Choroid plexus epithelial cell (primary cell): Measurements from ENCODE around the gene HYAL2.

Experiments used
- DNase-seq: peaks from one replicate; pipeline ENCODE4 v3.0.0-alpha.2; 2010; ENCODE audit warnings: low read depth
- H3K4me3 ChIP-seq: 2 replicates; pipeline ENCODE4 v1.5.1; 2011; ENCODE audit warnings: low read depth, mild to moderate bottlenecking, control low read depth, low read length, moderate library complexity
- TF ChIP-seq, protein P1 (sequence below): conservative IDR thresholded peaks from 2 replicates; pipeline ENCODE4 v1.5.1; 2011; ENCODE audit warnings: low read depth, mild to moderate bottlenecking, control low read depth, inconsistent platforms, low read length, moderate library complexity

Gene HYAL2

DNA sequence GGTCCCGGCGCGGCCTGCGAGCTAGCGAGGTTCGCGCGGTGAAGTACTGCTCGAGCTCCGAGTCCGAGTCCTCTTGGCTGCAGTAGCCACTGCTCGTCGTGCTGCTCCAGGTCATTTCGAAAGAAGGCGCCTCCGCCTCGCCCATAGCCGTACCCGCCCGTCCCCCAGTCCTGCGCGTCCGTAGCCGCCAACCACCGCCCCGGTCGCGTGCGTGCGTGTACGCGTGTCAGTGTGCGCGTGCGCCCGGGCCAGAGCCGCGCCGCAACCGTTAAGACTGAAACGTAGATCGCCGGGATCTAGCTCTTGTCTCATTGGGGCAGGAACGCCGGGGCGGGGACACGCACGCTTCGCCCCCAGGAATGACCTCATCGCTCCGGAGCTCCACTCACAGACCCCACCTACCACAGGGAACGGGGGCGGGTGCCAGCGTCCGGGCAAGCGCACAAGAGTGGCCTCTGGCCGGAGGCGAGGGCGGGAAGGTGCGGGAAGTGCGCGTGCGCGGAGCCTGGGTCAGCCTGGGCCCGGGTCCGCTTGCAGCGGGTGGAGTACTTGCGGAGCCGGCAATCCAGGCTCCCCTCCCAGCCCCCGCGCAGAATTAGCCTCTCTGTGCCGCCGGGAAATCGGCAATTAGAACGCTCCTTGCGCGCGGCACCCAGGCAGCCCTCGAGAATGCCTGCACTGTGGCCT is 14.8 kb upstream of the HYAL2 start:
- DNase-seq, result peak; percentile 100
- TF ChIP-seq, protein P1, sequence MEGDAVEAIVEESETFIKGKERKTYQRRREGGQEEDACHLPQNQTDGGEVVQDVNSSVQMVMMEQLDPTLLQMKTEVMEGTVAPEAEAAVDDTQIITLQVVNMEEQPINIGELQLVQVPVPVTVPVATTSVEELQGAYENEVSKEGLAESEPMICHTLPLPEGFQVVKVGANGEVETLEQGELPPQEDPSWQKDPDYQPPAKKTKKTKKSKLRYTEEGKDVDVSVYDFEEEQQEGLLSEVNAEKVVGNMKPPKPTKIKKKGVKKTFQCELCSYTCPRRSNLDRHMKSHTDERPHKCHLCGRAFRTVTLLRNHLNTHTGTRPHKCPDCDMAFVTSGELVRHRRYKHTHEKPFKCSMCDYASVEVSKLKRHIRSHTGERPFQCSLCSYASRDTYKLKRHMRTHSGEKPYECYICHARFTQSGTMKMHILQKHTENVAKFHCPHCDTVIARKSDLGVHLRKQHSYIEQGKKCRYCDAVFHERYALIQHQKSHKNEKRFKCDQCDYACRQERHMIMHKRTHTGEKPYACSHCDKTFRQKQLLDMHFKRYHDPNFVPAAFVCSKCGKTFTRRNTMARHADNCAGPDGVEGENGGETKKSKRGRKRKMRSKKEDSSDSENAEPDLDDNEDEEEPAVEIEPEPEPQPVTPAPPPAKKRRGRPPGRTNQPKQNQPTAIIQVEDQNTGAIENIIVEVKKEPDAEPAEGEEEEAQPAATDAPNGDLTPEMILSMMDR, result no peak
- H3K4me3 ChIP-seq, result peak overlapping the region; percentile 87

DNA sequence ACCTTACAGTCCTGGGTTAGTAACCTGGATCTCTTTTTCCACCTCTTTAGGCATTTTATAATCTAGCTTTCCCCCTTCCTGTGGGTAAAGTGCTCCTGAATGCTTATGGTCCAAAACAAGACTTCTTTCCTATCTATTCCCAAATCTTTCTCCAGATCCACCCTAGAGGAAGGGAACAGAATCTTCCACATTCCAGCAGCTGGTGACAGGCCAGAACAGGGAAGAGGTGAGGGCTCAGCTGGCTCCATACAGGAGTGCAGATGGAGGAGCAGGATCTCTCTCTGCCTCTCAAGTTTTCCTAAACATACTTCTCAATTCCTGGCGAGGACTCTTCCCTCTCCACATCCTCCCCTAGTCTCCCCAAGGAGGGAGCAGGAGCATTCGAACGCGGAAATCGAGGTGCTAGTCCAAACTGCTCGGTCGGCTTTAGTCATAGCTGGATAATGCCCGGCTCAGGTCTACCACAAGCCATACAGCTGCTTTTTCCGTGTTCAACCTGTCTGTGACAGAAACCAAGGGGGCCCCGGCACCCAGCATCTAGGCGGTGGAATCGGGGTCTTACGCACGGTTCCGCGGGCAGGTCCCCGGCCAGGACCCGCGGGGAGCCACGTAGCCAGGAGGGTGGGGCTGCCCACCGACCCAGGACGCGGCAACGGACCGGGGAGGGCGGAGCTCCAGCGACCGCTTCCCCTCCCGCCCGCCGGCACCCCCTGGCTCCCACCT is 14.1 kb upstream of the HYAL2 start:
- DNase-seq, result peak; percentile 44
- TF ChIP-seq, protein P1, result no peak
- peak overlapping the region; percentile 87 for H3K4me3 ChIP-seq

DNA sequence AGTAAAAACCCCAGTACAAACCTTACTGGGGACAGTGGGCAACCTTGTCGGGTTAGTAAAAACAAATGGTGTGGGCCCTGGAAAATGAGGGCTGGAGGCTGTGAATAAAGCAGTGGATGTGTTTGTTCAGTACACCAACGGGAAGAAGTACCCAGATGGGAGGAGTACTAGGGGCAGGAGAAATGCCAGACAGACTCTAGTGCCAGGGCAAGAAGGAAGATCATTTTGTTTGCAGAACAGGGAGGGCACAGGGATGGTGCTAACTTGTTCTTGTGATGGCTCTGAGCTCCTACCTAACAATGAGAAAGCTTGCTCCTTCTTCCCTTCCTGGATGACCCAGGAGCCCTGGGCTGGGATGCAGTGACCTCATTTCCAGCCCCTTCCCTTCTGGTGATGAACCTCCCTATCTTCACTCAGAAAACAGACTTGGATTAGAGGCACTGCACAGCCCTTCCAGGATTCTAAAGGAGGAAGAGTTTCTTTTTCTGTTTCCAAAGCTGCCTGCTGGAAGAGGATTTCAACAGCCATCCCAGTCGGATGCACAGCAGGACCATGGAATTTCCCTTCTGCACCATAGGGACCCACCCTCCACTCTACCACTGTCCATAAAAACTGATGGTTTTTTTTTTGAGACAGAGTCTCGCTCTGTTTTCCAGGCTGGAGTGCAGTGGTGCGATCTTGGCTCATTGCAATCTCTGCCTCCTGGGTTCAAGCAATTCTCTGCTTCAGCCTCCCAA is 12.0 kb upstream of the HYAL2 start:
- no peak overlapping the region for H3K4me3 ChIP-seq
- TF ChIP-seq, protein P1, result no peak
- DNase-seq, result no peak

DNA sequence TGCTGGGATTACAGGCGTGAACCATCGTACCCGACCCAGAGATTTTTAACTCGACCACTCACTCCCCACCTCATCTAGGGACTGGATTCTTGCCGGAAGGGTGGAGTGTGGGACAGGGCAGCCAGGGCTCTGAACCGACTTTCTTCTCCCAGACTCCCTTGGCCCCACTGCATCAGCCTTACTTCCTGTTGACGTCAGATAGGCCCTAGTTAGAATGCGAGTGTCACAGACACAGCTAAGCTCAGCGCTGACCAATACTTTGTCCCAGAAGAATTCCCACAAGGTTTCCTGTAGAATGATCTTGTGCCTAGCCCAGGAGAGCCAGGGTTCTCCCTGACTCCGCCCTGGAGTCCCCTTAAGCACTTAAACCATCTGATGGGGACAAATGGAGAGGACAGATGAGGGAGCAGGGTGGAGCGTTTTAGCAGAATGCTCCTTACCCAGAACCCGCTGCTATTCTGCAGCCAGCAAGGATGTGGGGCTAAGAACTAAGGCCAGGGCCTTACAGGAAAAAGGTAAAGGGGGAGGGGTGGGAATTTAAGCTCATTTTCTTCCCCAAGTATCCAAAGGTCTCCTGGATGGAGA is 11.3 kb upstream of the HYAL2 start:
- TF ChIP-seq, protein P1, result no peak
- no peak overlapping the region for H3K4me3 ChIP-seq
- DNase-seq, result peak; percentile 86

DNA sequence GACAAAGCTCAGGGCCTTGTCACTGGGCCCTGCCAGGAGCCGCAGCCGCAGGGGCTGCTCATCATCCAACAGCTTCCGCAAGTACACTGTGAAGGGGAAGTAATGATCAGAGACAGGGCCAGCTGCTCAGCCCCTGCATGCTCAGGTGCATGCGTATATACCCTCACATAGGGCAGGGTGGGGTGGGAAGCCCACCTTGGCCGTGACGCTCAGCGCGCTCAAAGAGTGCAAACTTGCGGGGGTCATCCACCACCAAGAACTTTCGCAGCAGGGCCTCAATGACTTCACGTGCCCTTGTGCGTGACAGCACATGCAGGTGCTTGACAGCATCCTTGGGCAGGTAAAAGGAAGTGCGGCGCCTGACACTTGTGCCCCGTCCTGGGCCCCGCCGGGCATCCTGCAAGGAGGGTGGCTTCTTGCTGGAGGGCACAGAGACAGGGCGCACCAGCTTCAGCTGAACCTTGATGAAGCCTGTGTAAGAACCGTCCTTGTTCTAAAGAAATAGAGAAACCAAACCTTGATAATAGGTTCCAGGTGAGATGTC is 8.9 kb upstream of the HYAL2 start:
- TF ChIP-seq, protein P1, result no peak
- no peak for DNase-seq
- H3K4me3 ChIP-seq, result no peak overlapping the region

DNA sequence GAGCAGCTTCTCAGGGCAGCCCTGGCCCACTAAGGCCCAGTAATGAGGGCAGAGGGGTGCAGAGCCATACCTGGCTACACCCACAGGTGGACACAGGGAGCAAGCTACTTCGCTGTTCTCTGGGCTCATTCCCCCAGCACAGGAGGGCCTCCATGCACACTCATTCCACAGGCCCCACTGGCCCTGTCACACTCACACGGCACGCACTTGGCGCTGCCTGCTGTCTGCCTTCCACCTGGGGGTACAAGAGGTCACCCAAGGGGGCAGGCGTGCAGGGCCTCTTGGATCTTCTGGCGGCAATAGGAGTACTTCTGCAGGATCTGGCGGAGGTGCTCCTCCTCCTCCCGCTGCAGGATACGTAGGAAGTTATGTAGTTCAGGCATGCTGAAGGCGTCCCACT is 7.8 kb upstream of the HYAL2 start:
- TF ChIP-seq, protein P1, result no peak

More for the DNA sequence above, 7.8 kb upstream of the HYAL2 start:
- no peak for DNase-seq
- no peak overlapping the region for H3K4me3 ChIP-seq
